Testis (tissue), 3 donors: Measurements from ENCODE around the gene IFITM1. TPM values are rescaled to one million over a fixed set of nuclear protein-coding genes. Genes with fewer than 3 reads are reported as not detected.

Experiments used
- DNase-seq: peaks from one replicate; pipeline ENCODE4 v3.0.0-alpha.2; 2019
- H3K27ac ChIP-seq, 2 donors: fragments of 200-600 bp; sonication (generic); one replicate each; pipeline ENCODE4 v1.5.1; 2019
- H3K27me3 ChIP-seq: fragments of 200-600 bp; sonication (generic); one replicate; pipeline ENCODE4 v1.5.1; 2019
- H3K36me3 ChIP-seq: fragments of 200-600 bp; sonication (generic); one replicate; pipeline ENCODE4 v1.5.1; 2017; ENCODE audit warnings: low read depth; ENCODE audit errors: missing control alignments
- H3K4me1 ChIP-seq: fragments of 200-600 bp; sonication (generic); one replicate; pipeline ENCODE4 v1.5.1; 2019
- H3K4me3 ChIP-seq, 2 donors: fragments of 200-600 bp; sonication (generic); one replicate each; pipeline ENCODE4 v1.5.1; 2017 to 2019
- H3K9me3 ChIP-seq: fragments of 200-600 bp; sonication (generic); one replicate; pipeline ENCODE4 v1.5.1; 2017
- POLR2A ChIP-seq: fragments of 450-650 bp; IDR thresholded peaks from one replicate; pipeline ENCODE4 v1.6.1; 2017; ENCODE audit warnings: antibody characterized with exemption, mild to moderate bottlenecking, moderate library complexity
- WGBS, 2 donors: methylation state at CpG; one replicate each; pipeline ENCODE4 v1.1.5; 2018; 5-methylcytosine and 5-hydroxymethylcytosine counted together
- intact Hi-C: fragments of 100-400 bp; cut with DNase I; formaldehyde crosslinking; loops from one replicate; pipeline ENCODE4 v1.15.1; 2023; ENCODE audit warnings: low total_unique reads
- polyA plus RNA-seq: library from polyadenylated mRNA; stranded (reverse); fragments of 350-450 nt; fragmentation: Illumina TruSeq; extraction: RNeasy Lipid Tissue Mini Kit (QIAGEN cat#74804); gene quantifications from one replicate; pipeline ENCODE4 v1.2.3, GENCODE V29; 2014; ENCODE audit warnings: low read depth, low replicate concordance; ENCODE audit not compliant: insufficient read depth
- total RNA-seq, 2 donors: library from RNA; depleted of rRNA; stranded (reverse); fragments of >200 nt; gene quantifications; one replicate each; pipeline ENCODE4 v1.2.3, GENCODE V29; 2016
- TF ChIP-seq, protein P1 (sequence below), 3 experiments: fragments of 450-650 bp in 2 of 3; fragments of 200-600 bp in 1 of 3; sonication (generic) in 1 of 3; IDR thresholded peaks; one replicate each; pipeline ENCODE4 v1.5.1; 2016 to 2019; ENCODE audit warnings: antibody characterized with exemption in 3 of 3, mild to moderate bottlenecking in 2 of 3, moderate library complexity in 1 of 3

Gene IFITM1
- total and polyA plus RNA-seq, 3 donors from 2014 or later = 63.1 to 146 (median 93.3) TPM

DNA sequence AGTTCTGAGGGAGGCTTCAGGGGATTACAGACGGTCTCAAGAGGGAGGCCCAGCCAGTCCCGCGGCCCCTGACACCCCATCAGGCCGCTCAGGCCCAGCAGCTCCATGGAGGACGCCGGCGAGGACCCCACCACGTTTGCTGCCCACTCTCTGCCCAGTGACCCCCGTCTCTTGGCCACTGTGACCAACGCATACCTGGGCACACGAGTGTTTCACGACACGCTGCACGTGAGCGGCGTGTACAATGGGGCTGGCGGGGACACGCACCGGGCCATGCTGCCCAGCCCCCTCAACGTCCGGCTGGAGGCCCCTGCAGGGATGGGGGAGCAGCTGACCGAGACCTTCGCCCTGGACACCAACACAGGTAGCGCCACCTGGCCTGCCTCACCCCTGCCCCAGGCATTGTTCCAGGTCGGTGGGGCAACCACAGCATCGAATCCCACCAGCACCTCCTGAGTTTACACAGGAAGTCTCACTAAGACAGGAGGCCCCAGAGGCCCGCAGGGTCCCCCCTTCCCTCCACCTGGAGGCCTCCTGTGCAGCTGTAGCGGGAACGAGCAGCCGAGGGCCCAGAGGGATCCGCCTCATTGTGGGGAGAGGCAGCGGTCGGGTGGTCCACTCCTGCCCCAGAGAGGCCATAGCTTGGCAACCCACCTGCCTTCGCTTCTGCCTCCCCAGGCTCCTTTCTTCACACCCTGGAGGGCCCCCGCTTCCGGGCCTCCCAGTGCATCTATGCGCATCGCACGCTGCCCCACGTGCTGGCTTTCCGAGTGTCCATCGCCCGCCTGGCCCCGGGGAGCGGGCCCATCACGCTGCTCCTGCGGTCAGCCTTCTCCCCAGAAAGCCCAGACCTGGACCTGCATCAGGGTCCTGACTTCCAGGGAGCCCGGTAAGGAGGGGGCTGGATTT, 23.9 kb upstream of the IFITM1 start:
- Histone ChIP-seq H3K27ac (peak overlapping the region in 1 of 2 donors; percentile 77), H3K9me3 (no peaks in the 10 kb centered on the region), H3K4me1 (peaks cover 6% of the 10 kb centered on the region), H3K27me3 (no peaks in the 10 kb centered on the region), H3K36me3 (no peaks in the 10 kb centered on the region), H3K4me3 (peak overlapping the region in 1 of 2 donors; percentile 68)
- DNase-seq = no peak
- TF ChIP-seq, protein P1, sequence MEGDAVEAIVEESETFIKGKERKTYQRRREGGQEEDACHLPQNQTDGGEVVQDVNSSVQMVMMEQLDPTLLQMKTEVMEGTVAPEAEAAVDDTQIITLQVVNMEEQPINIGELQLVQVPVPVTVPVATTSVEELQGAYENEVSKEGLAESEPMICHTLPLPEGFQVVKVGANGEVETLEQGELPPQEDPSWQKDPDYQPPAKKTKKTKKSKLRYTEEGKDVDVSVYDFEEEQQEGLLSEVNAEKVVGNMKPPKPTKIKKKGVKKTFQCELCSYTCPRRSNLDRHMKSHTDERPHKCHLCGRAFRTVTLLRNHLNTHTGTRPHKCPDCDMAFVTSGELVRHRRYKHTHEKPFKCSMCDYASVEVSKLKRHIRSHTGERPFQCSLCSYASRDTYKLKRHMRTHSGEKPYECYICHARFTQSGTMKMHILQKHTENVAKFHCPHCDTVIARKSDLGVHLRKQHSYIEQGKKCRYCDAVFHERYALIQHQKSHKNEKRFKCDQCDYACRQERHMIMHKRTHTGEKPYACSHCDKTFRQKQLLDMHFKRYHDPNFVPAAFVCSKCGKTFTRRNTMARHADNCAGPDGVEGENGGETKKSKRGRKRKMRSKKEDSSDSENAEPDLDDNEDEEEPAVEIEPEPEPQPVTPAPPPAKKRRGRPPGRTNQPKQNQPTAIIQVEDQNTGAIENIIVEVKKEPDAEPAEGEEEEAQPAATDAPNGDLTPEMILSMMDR (IDR thresholded peaks at IDR 0.05) = no peak
- TF ChIP-seq POLR2A = no peak
- 83% methylated on average over 20 to 46 of the region's 48 CpGs for WGBS, 2 donors
- intact Hi-C loops = loop anchor here (10.0 kb wide), 1 partner anchor 65 kb away; no protein-coding TSS in a partner anchor

DNA sequence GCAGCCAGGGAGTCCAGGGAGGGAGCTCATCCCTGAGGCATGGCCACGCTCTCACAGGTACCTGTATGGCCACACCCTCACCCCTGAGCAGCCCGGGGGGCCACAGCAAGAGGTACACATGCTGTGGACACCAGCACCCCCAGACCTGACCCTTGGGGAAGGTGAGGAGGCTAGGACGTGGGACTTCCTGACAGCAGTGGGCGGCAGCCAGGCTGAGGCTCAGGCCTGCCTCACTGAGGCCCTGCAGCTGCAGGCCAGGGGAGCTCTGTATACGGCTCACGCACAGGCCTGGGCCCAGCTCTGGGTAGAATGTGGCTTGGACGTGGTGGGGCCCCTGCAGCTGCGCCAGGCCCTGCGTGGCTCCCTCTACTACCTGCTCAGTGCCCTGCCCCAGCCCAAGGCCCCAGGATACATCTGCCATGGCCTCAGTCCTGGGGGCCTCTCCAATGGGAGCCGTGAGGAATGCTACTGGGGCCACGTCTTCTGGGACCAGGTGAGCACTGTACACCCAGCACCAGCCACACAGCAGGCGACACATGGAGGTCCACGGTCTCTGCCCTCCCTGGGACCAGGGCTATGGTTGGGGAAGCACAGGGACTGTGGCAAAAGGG, 23.1 kb upstream of the IFITM1 start:
- WGBS, 2 donors = 85 to 100% methylated on average over 3 to 13 of the region's 13 CpGs
- DNase-seq = no peak
- Histone ChIP-seq H3K27me3 (no peaks in the 10 kb centered on the region), H3K4me3 (no peak overlapping the region), H3K4me1 (peaks cover 10% of the 10 kb centered on the region), H3K27ac (no peak overlapping the region), H3K9me3 (no peaks in the 10 kb centered on the region), H3K36me3 (no peaks in the 10 kb centered on the region)
- no peak for TF ChIP-seq POLR2A
- TF ChIP-seq, protein P1 (IDR thresholded peaks at IDR 0.05) = no peak
- intact Hi-C loops = loop anchor here (10.0 kb wide), 1 partner anchor 64 kb away; no protein-coding TSS in a partner anchor

DNA sequence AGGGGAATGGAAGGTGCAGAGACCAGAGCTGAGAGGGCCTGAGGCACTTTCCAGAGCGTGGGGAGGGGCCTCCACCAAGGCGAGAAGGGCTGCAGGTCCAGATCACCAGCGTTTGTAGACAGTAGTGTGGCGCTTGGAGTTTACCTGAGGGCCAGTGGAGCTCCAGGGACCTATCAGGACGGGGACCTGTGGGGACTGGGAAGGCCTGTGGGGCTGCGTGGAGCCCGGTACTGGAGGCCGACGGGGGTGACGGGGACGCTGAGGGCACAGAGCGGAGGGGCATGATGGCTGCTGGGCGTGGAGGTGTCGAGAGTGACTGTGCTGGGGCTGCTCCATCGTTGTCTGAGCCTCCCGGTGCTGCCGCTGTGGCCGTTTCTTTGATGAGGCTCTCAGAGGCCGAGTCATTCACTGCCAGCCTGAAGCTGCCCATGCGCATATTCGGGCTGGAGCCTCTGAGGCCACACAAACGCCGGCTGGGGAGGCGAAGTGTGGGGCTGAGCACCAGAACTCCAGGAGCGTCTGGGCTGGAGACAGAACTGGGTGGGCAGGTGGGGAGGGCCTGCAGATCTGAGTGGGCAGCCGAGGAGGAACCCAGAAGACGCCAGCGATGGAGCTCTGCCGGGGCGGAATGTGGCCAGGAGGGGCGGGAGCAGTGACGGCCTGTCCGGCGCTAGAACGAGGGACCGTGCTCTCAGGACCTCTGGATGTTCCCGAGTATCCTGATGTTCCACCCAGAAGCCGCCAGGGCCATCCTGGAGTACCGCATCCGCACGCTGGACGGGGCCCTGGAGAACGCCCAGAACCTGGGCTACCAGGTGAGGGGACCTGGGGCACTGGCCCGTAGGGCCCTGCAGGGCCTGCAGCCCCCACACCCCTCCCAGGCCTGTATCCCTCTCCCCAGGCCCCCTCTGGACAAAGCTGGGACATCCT, 22.3 kb upstream of the IFITM1 start:
- intact Hi-C loops = loop anchor here (10.0 kb wide), 1 partner anchor 63 kb away; no protein-coding TSS in a partner anchor
- DNase-seq = no peak
- H3K4me1 ChIP-seq = peaks cover 10% of the 10 kb centered on the region
- no peak overlapping the region for H3K4me3 ChIP-seq
- no peaks in the 10 kb centered on the region for H3K36me3 ChIP-seq
- no peak overlapping the region for H3K27ac ChIP-seq
- WGBS, 2 donors = 92% methylated on average over 38 to 44 of the region's 44 CpGs
- no peaks in the 10 kb centered on the region for H3K27me3 ChIP-seq
- TF ChIP-seq, protein P1 (IDR thresholded peaks at IDR 0.05) = no peak
- TF ChIP-seq POLR2A = no peak
- no peaks in the 10 kb centered on the region for H3K9me3 ChIP-seq

DNA sequence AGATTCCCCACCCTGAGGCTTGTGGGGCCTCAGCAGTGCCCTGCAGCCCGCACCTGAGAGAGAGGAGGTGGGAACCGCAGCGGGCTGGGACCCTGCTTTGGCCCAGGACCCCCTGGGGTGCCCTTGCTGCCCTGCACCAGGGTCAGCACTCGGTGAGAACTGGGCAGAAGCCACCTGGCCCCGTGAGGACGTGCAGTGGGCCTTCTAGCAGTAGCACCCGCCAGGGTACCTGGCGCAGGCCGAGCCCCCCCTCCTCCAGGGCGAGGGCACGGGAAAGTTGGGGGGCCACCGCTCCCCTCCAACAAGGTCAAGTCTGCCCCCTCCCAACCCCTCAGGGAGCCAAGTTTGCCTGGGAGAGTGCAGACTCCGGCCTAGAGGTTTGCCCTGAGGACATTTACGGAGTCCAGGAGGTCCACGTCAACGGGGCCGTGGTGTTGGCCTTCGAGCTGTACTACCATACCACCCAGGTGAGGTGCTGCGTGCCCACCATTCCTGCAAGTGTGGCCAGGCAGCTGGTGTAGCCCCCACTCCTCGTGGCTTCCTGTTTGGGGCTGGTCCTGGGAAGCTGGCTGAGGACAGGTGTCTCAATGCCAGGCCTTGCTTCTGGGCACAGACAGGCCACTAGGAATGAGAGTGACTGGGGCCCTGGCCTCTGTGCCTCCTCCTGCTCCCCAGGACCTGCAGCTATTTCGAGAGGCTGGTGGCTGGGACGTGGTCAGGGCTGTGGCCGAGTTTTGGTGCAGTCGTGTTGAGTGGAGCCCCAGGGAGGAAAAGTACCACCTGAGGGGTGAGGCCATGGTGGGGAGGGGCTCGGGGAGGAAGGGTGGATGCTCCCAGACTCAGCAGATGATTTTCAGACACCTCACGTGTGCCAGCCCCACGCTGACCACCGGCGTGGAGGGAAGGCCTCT, 21.4 kb upstream of the IFITM1 start:
- 87 to 95% methylated on average over 4 to 14 of the region's 29 CpGs for WGBS, 2 donors
- no peak for DNase-seq

More for the DNA sequence above, 21.4 kb upstream of the IFITM1 start:
- H3K27ac ChIP-seq = no peak overlapping the region
- peaks cover 12% of the 10 kb centered on the region for H3K4me1 ChIP-seq
- no peak overlapping the region for H3K4me3 ChIP-seq
- H3K27me3 ChIP-seq = no peaks in the 10 kb centered on the region
- TF ChIP-seq, protein P1 (IDR thresholded peaks at IDR 0.05) = no peak
- TF ChIP-seq POLR2A = no peak
- H3K9me3 ChIP-seq = no peaks in the 10 kb centered on the region
- no peaks in the 10 kb centered on the region for H3K36me3 ChIP-seq
- intact Hi-C loops = loop anchor here (10.0 kb wide), 1 partner anchor 62 kb away; no protein-coding TSS in a partner anchor
